Thymus (tissue), 14 donors: Measurements from ENCODE around the gene GAS2L2. TPM values are rescaled to one million over a fixed set of nuclear protein-coding genes. Genes with fewer than 3 reads are reported as not detected.

Experiments used
- DNase-seq, 9 donors: peaks; one replicate each; pipeline ENCODE4 v3.0.0-alpha.2; 2013; ENCODE audit warnings: low spot score in 9 of 9, low read depth in 6 of 9, missing footprints in 1 of 9
- H3K27ac ChIP-seq, 2 donors: one replicate each; pipeline ENCODE4 v1.5.1; 2013; ENCODE audit warnings: control low read depth in 1 of 2, low read depth in 1 of 2, low read length in 1 of 2, mild to moderate bottlenecking in 1 of 2, moderate library complexity in 1 of 2
- H3K27me3 ChIP-seq, 2 donors: one replicate each; pipeline ENCODE4 v1.5.1; 2013; ENCODE audit warnings: low read length in 1 of 2; ENCODE audit not compliant: control insufficient read depth in 2 of 2, insufficient read depth in 1 of 2
- H3K36me3 ChIP-seq, 2 donors: one replicate each; pipeline ENCODE4 v1.5.1; 2013; ENCODE audit warnings: low read length in 1 of 2, mild to moderate bottlenecking in 1 of 2, moderate library complexity in 1 of 2; ENCODE audit not compliant: control insufficient read depth in 2 of 2, insufficient read depth in 2 of 2
- H3K4me1 ChIP-seq, 2 donors: one replicate each; pipeline ENCODE4 v1.5.1; 2013; ENCODE audit warnings: low read length in 2 of 2; ENCODE audit not compliant: control insufficient read depth in 2 of 2, insufficient read depth in 2 of 2
- H3K4me3 ChIP-seq, 2 donors: one replicate each; pipeline ENCODE4 v1.5.1; 2013; ENCODE audit warnings: low read length in 2 of 2, control low read depth in 1 of 2, mild to moderate bottlenecking in 1 of 2
- H3K9me3 ChIP-seq, 2 donors: one replicate each; pipeline ENCODE4 v1.5.1; 2013; ENCODE audit warnings: low read length in 1 of 2, mild to moderate bottlenecking in 1 of 2; ENCODE audit not compliant: control insufficient read depth in 2 of 2, insufficient read depth in 1 of 2
- WGBS: extraction: QIAGEN DNeasy Blood & Tissue Kit; methylation state at CpG from one replicate; pipeline ENCODE4 v1.1.7; 2013; 5-methylcytosine and 5-hydroxymethylcytosine counted together
- long read RNA-seq, 10 donors: transcript quantifications; one replicate each; lab custom pipeline, GENCODE V29; 2026
- polyA plus RNA-seq: library from polyadenylated mRNA; stranded (reverse); fragments of 200-250 nt; gene quantifications from one replicate; pipeline ENCODE4 v1.2.3, GENCODE V29; 2013
- total RNA-seq: library from RNA; stranded (reverse); fragments of 120-200 nt; gene quantifications from one replicate; pipeline ENCODE4 v1.2.4, GENCODE V29; 2013
- donor health status: healthy.

The GAS2L2 gene
- total RNA-seq = not detected
- 0.21 TPM for polyA plus RNA-seq
- long read RNA-seq, donor 1 = 0 reads
- long read RNA-seq, donor 2 = 0 reads
- long read RNA-seq, donor 3 = 0 reads
- long read RNA-seq, donor 4 = 0 reads
- long read RNA-seq, donor 5 = 0 reads
- long read RNA-seq, donor 6 = 0 reads
- long read RNA-seq, donor 7 = 0 reads
- long read RNA-seq, donor 8 = 0 reads
- long read RNA-seq, donor 9 = 0 reads
- long read RNA-seq, donor 10 = 0 reads

DNA sequence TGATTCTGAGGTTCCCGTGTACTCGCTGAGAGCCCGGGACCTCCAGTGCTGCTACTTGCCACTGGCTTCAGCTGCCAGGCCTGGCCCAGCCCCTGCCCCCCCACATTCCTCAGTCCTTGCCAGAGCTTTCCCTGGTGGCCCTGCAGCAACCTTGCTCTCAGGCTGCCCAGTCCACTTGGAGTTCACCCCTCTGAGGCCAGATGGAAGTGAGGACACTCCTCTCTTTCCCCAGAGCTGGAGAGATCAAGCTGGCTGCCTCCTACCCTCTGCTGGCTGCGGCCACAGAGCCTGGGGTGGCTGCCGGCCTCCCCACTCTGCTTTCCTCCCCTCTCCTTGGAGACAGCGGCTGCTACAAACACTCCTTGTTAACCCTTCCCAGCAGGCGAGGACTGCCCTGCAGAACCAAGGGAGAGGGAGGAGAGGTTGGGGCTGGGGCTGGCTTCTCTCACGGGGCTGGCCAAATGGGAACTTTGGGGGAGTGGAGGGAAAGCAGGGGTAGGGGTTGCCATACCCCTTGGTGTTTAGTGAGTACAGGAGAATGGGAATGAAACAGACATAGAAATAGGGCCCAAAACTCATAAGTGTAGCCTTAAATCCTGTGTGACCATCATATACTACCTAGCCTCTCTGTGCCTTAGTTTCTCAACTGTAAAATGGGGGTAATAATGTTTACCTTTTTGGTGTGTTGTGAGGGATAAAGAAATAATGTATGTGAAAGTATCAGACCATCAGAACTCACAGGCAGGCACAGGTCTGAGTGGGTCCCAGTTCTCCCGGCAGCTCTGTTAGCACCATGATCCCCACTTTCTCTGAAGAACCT lies at the start of gene GAS2L2:
GAS2L2 (minus strand) TSS at position 295 of the 820 bp plus-strand sequence. CDS start 389 bp downstream, outside the sequence.
- Histone ChIP-seq H3K27ac (no peak within 1 kb of the TSS), H3K36me3 (no peaks in the 10 kb centered on the region), H3K4me1 (peaks cover 4 to 8% of the 10 kb centered on the region in 2 donors), H3K27me3 (peaks cover 9 to 42% of the 10 kb centered on the region in 2 donors), H3K9me3 (no peaks in the 10 kb centered on the region), H3K4me3 (no peak within 1 kb of the TSS)
- 70% methylated on average over 9 of the region's 9 CpGs for WGBS
- DNase-seq = no peak

DNA sequence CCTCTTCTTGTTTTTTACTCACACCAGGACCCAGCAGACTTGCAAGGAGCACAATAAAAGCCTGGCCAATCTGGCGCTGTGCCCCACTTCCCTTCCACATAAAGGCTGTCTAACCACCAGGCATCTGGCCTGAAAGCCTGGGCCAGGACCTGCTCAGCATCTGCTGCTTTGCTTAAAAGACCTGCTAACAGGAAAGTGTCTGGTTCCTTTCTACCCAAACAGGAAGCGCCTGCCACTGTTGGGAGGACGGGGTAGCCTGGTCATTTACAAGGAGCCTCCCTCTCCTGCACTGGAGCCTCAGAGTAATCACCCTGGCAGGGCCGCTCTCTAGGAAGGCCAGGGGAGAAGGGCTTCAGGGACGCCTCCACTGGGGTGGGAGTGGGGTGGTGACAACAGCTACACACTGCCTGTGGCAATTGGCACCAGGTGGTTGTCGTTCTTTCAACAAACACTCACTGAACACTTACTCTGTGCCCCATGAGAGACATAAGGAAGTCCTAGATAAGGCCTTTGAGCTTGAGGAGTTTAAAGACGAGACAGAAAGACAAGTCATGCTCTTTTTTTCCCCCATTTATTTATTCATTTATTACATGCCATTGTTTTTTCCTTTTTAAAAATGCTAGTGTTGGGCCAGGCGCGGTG lies 48.7 kb upstream of the GAS2L2 start:
- Histone ChIP-seq H3K36me3 (no peaks in the 10 kb centered on the region), H3K9me3 (no peaks in the 10 kb centered on the region), H3K4me3 (no peak overlapping the region), H3K27ac (peak overlapping the region; percentile 83 to 86), H3K4me1 (peaks cover 13 to 19% of the 10 kb centered on the region in 2 donors), H3K27me3 (peaks cover 3 to 16% of the 10 kb centered on the region in 2 donors)
- peak in 6 of 9 donors; percentile 23 to 77 (median 42) for DNase-seq
- WGBS = 26% methylated on average over 9 of the region's 9 CpGs

DNA sequence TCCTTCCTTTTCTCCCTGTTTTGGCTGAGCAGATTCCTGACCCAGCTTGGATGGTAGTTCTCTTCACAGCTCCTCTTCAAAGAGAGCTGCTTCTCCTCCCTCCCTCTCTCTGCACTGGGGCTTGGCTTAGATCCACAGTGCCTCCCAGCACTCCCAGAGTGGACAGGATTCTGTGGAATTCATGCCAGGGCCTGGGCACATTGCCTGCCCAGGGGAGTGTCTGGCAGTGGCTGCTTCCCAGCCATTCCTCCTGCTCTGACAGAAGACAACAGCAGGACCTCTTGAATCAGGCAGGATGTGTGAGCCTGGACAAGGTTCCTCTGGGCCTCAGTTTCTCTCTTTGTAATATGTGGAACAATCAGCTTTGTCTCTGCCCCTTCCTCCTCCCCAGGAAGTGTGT lies 46.9 kb upstream of the GAS2L2 start:
- Histone ChIP-seq H3K27ac (no peak overlapping the region), H3K27me3 (peaks cover 11 to 34% of the 10 kb centered on the region in 2 donors), H3K4me1 (peaks cover 13 to 17% of the 10 kb centered on the region in 2 donors), H3K36me3 (no peaks in the 10 kb centered on the region), H3K4me3 (no peak overlapping the region), H3K9me3 (no peaks in the 10 kb centered on the region)
- no peak for DNase-seq

DNA sequence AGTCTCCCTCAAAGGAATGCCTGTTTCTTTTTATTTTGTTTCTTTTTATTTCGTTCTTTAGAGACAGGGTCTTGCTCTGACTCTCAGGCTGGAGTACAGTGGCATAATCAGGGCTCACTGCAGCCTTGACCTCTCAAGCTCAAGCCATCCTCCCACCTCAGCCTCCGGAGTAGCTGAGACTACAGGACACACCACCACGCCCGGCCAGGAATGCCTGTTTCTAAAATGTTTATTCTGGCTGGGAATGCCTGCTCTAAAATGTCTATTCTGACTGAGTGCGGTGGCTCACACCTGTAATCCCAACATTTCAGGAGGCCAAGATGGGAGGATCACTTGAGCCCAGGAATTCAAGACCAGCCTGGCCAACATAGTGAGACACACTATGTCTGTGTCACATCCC lies 44.9 kb upstream of the GAS2L2 start:
- DNase-seq = no peak
- WGBS = 96% methylated on average over 5 of the region's 5 CpGs
- H3K9me3 ChIP-seq = no peaks in the 10 kb centered on the region
- no peaks in the 10 kb centered on the region for H3K36me3 ChIP-seq
- H3K27ac ChIP-seq = no peak overlapping the region
- peaks cover 28 to 54% of the 10 kb centered on the region in 2 donors for H3K27me3 ChIP-seq
- peaks cover 14 to 19% of the 10 kb centered on the region in 2 donors for H3K4me1 ChIP-seq
- no peak overlapping the region for H3K4me3 ChIP-seq

DNA sequence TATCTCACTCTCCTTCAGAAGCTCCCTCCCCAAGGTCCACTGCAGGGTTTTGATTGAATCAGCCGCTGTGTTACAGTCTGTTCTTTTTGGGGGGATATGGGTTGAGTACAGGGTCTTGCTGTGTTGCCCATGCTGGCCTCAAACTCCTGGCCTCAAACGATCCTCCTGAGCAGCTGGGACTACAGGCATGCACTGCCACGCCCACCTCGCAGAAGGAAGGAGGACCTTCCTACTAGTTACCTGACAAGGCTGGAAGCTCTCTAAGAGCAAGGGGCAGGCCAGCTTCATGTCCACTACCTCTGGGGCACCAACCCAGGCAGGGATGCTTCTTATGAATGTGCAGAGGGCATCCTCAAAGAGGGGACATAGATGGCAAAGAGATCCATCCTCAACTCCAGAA lies 44.3 kb upstream of the GAS2L2 start:
- 85% methylated on average over 4 of the region's 4 CpGs for WGBS
- Histone ChIP-seq H3K27ac (no peak overlapping the region), H3K9me3 (no peaks in the 10 kb centered on the region), H3K36me3 (no peaks in the 10 kb centered on the region), H3K4me1 (peaks cover 14 to 19% of the 10 kb centered on the region in 2 donors), H3K4me3 (no peak overlapping the region), H3K27me3 (peaks cover 28 to 54% of the 10 kb centered on the region in 2 donors)
- no peak for DNase-seq

DNA sequence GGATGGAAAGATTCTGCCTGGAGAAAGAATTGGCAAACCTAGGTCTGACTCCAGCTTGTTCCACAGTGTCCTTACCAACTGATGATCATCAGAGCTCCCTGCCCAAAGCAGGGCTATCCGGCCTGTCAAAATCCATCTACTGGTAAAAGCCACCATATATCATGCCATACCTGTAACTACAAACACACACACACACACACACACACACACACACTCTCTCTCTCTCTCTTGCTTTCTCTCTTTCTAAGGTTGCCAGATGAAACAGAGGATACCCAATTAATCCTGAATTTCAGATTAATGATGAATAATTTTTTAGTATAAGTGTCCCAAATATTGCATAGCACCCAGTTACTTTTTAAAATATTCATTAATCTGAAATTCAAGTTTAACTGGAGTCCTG lies 43.9 kb upstream of the GAS2L2 start:
- no peaks in the 10 kb centered on the region for H3K9me3 ChIP-seq

DNA sequence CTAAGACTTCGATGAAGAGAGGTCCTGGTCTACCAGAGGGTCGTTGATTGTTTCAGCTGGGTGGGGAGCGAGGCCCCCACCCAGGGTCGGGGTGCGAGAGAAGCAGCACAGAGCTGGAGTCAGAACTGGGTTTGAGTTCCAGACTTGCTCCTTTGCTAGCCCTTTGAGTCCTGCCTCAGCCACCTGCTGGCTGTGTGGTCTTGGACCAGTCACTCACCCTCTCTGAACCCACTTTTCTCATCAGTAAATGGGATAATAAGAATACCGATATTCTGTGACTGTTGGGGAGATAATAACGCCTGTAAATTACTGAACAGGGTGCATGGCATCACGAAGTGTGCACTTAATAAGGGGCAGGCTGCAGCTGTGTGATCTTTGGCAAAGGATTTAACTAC lies 42.8 kb upstream of the GAS2L2 start:
- 46% methylated on average over 8 of the region's 8 CpGs for WGBS
- Histone ChIP-seq H3K4me1 (peaks cover 7 to 8% of the 10 kb centered on the region in 2 donors), H3K36me3 (no peaks in the 10 kb centered on the region), H3K27me3 (peaks cover 31 to 63% of the 10 kb centered on the region in 2 donors), H3K27ac (no peak overlapping the region), H3K9me3 (no peaks in the 10 kb centered on the region), H3K4me3 (peak overlapping the region in 1 of 2 donors; percentile 46)
- DNase-seq = no peak

More for the DNA sequence above, 43.9 kb upstream of the GAS2L2 start:
- H3K4me1 ChIP-seq = peaks cover 14 to 17% of the 10 kb centered on the region in 2 donors
- peaks cover 31 to 58% of the 10 kb centered on the region in 2 donors for H3K27me3 ChIP-seq
- H3K36me3 ChIP-seq = no peaks in the 10 kb centered on the region
- no peak overlapping the region for H3K4me3 ChIP-seq
- 98% methylated on average over 1 of the region's 1 CpG for WGBS
- H3K27ac ChIP-seq = no peak overlapping the region
- DNase-seq = no peak

DNA sequence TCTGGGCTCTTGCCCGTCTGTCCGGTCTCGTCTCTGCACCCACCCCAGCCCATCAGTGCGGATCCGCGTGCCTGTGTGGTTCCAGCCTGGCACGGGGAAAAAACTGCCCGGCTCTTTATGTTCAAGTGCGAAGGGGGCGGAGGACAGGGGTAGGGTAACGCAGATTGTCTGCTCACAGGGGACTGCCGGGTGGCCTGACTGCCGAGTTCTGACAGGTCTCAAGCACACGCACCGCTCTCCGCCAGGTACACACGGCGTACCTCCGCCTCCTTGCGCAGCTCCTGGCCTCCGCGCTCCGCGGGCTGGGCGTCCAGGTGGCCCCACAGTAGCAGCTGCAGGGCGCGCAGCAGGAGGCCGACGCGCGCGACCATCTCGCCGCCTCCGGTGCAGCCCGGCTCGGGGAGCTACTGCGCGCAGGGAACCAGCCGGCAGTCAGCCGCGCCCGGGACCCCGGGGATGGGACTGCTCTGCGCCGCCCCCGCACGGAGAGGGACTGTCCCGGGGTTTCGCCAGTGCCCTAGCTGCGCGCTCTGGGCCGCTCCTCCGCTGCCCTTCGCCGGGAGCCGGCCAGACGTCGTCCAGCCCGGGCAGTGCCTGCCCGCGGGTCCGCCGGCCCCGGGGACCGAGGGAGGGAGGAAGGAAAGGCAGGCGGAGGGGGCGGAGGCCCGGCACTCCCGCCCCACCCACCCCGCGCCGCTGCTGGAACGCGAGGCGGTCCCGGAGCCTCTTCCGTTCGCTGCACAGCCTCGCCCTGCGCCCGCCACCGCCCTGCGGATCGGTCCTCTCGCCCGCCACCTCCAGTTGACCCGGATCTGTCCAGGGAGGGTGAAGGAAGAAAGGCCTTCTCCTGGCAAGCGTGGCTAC lies 42.2 kb upstream of the GAS2L2 start, which contains the start of gene MMP28:
MMP28 (minus strand) TSS at position 635 of the 864 bp plus-strand sequence; CDS start at position 371, 264 bp downstream.
- Histone ChIP-seq H3K27me3 (peaks cover 31 to 63% of the 10 kb centered on the region in 2 donors), H3K27ac (no peak within 1 kb of the TSS), H3K9me3 (no peaks in the 10 kb centered on the region), H3K36me3 (no peaks in the 10 kb centered on the region), H3K4me1 (peaks cover 7 to 8% of the 10 kb centered on the region in 2 donors), H3K4me3 (peak within 1 kb of the TSS; percentile 5 to 46)
- DNase-seq = peak in 2 of 9 donors; percentile 26 to 52
- WGBS = under 1% methylated on average over 89 of the region's 89 CpGs
